Measurements from ENCODE around the gene SNAP91. TPM values are rescaled to one million over a fixed set of nuclear protein-coding genes. Genes with fewer than 3 reads are reported as not detected.

The SNAP91 gene
- total RNA-seq, 1 experiment from 2014 or later, result 0.70 TPM

- ChIA-PET POLR2A (no interaction called here), CTCF (interaction anchor here (1.0 kb wide), 1 partner anchor 14 kb away, joined by 4 read pairs; no protein-coding TSS in a partner anchor)
- Mint-ChIP-seq H3K27me3 (ENCODE audit: low read depth) (no peaks in the 10 kb centered on the region), H3K9me3 (no peaks in the 10 kb centered on the region), H3K4me1 (peaks cover 5% of the 10 kb centered on the region), H3K27ac (peak overlapping the region; percentile 19; the same call in 1 of the 2 replicates), H3K36me3 (no peaks in the 10 kb centered on the region), H3K4me3 (no peak overlapping the region)
- ATAC-seq (no peak), DNase-seq (ENCODE audit: low spot score) (no peak)
- TF ChIP-seq NR1H2 (CRISPR knock-in tag; IDR thresholded peaks at IDR 0.05) (no peak), MYBL2 (CRISPR knock-in tag; IDR thresholded peaks at IDR 0.05) (no peak), ZNF423 (CRISPR knock-in tag; IDR thresholded peaks at IDR 0.05) (no peak), TCF7 (CRISPR knock-in tag; IDR thresholded peaks at IDR 0.05; ENCODE audit: low read depth) (no peak)
- TF ChIP-seq, protein P1, sequence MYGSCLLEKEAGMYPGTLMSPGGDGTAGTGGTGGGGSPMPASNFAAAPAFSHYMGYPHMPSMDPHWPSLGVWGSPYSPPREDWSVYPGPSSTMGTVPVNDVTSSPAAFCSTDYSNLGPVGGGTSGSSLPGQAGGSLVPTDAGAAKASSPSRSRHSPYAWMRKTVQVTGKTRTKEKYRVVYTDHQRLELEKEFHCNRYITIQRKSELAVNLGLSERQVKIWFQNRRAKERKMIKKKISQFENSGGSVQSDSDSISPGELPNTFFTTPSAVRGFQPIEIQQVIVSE (CRISPR knock-in tag; IDR thresholded peaks at IDR 0.05; ENCODE audit: borderline replicate concordance), result no peak
Measured at GRCh38 chr6:83601119-83601518, 107.8 kb downstream of the SNAP91 start.

GRCh38 chr6:83600459-83600858 lies 108.4 kb downstream of the SNAP91 start:
- TF ChIP-seq, protein P2, sequence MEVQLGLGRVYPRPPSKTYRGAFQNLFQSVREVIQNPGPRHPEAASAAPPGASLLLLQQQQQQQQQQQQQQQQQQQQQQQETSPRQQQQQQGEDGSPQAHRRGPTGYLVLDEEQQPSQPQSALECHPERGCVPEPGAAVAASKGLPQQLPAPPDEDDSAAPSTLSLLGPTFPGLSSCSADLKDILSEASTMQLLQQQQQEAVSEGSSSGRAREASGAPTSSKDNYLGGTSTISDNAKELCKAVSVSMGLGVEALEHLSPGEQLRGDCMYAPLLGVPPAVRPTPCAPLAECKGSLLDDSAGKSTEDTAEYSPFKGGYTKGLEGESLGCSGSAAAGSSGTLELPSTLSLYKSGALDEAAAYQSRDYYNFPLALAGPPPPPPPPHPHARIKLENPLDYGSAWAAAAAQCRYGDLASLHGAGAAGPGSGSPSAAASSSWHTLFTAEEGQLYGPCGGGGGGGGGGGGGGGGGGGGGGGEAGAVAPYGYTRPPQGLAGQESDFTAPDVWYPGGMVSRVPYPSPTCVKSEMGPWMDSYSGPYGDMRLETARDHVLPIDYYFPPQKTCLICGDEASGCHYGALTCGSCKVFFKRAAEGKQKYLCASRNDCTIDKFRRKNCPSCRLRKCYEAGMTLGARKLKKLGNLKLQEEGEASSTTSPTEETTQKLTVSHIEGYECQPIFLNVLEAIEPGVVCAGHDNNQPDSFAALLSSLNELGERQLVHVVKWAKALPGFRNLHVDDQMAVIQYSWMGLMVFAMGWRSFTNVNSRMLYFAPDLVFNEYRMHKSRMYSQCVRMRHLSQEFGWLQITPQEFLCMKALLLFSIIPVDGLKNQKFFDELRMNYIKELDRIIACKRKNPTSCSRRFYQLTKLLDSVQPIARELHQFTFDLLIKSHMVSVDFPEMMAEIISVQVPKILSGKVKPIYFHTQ (CRISPR knock-in tag; IDR thresholded peaks at IDR 0.05), result no peak
- TF ChIP-seq E2F4 (CRISPR knock-in tag; IDR thresholded peaks at IDR 0.05; ENCODE audit: borderline replicate concordance, low read depth), result no peak
- no peak for TF ChIP-seq NR1H2 (CRISPR knock-in tag; IDR thresholded peaks at IDR 0.05)
- no peak for TF ChIP-seq RELA (CRISPR knock-in tag; IDR thresholded peaks at IDR 0.05; ENCODE audit: borderline replicate concordance)
- TF ChIP-seq, protein P3, sequence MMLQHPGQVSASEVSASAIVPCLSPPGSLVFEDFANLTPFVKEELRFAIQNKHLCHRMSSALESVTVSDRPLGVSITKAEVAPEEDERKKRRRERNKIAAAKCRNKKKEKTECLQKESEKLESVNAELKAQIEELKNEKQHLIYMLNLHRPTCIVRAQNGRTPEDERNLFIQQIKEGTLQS (CRISPR knock-in tag; conservative IDR thresholded peaks at IDR 0.05), result no peak
- no peak for TF ChIP-seq ELF4 (CRISPR knock-in tag; IDR thresholded peaks at IDR 0.05; ENCODE audit: low read depth)
- TF ChIP-seq, protein P4, sequence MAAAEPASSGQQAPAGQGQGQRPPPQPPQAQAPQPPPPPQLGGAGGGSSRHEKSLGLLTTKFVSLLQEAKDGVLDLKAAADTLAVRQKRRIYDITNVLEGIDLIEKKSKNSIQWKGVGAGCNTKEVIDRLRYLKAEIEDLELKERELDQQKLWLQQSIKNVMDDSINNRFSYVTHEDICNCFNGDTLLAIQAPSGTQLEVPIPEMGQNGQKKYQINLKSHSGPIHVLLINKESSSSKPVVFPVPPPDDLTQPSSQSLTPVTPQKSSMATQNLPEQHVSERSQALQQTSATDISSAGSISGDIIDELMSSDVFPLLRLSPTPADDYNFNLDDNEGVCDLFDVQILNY (CRISPR knock-in tag; IDR thresholded peaks at IDR 0.05), result no peak
- TF ChIP-seq FOXK1 (CRISPR knock-in tag; IDR thresholded peaks at IDR 0.05), result no peak
- Mint-ChIP-seq H3K4me3 (no peak overlapping the region), H3K27ac (no peak overlapping the region), H3K4me1 (peaks cover 5% of the 10 kb centered on the region), H3K9me3 (no peaks in the 10 kb centered on the region), H3K36me3 (no peaks in the 10 kb centered on the region), H3K27me3 (ENCODE audit: low read depth) (no peaks in the 10 kb centered on the region)
- ATAC-seq (no peak), DNase-seq (ENCODE audit: low spot score) (no peak)
- ChIA-PET POLR2A (no interaction called here), CTCF (no interaction called here)

DNA sequence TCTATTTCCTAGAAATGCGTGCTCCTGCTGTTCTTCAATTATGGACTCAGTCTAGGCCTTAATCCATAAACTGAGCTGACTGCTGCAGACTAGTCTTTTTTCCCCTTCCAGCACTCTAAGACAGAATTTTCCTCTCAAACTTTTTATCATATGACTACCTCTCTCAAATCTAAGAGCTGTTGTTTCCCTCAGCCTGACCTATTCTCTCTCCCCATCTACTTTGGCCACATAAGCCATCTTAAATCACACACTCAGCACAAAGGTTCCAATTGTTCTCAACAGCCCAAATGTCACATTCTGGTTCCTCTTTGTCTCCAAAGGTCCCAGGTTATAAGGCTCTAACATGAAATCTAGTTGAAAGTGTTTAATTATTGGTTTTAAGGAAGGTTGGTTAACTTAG lies 111.4 kb downstream of the SNAP91 start:
- no peaks in the 10 kb centered on the region for H3K36me3 Mint-ChIP-seq
- no peaks in the 10 kb centered on the region for H3K27me3 Mint-ChIP-seq (ENCODE audit: low read depth)
- ATAC-seq, result no peak
- ChIA-PET CTCF (interaction anchor here (4.4 kb wide), 1 partner anchor 18 kb away, joined by 23 read pairs; no protein-coding TSS in a partner anchor), POLR2A (no interaction called here)
- no peak for DNase-seq (ENCODE audit: low spot score)
- TF ChIP-seq NR1H2 (CRISPR knock-in tag; IDR thresholded peaks at IDR 0.05) (no peak), NFYB (CRISPR knock-in tag; conservative IDR thresholded peaks at IDR 0.05; ENCODE audit: low read depth) (no peak), ATF6 (CRISPR knock-in tag; IDR thresholded peaks at IDR 0.05) (no peak)
- H3K4me1 Mint-ChIP-seq, result peaks cover 5% of the 10 kb centered on the region
- H3K9me3 Mint-ChIP-seq, result no peaks in the 10 kb centered on the region
- H3K4me3 Mint-ChIP-seq, result no peak overlapping the region
- H3K27ac Mint-ChIP-seq, result no peak overlapping the region
